Measurements from ENCODE around the gene RASA1.

The RASA1 gene

DNA sequence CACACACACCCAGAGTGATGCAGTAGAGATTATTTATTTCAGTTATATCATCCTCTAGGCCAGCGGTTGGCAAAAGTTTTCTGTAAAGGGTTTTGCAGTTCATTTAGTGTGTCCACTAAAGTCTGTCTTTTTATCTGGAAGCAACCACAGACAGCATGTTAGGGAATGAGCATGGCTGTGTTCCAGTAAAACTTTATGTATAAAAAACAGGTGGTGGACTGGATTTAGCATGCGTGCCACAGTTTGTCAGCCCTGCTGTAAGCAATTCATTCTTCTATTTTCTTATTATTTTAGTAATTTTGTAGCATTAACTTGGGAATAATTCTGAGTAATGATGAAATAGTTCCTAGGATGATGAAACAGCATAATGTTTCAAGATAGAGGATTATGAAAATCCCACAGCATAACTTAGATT is 93.4 kb downstream of the RASA1 start:
- DNase-seq (ENCODE audit: low read depth): no peak

DNA sequence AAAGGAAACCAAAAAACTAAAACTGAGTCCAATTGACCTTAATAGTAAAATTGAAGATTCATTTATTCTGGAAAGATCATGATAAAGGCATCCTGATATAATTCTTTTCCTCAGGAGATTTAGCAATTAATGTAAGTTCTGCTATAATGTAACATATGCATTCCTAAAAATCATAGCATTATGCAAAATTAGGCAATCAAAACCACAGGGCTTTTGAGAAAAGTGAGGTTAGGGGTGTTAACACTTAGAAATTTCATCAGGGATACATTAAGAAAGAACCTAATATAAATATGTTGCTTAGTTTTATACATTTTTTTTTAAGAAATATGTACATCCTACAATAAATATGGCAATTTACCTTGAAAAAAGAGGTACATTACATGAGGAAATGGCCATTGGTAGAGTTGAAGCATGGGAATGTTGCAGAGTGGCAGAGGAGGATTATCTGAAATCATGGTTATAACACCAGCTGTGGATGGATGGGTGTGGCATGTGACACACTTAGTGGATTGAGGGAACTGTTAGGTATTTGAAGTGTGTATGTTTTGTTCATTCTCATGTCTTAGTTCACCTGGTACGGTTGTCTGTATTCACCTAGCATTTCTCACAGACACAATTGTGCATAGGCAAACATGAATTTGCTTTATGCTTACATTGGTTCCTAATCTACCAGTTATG is 94.0 kb downstream of the RASA1 start:
- no peak for DNase-seq (ENCODE audit: low read depth)

DNA sequence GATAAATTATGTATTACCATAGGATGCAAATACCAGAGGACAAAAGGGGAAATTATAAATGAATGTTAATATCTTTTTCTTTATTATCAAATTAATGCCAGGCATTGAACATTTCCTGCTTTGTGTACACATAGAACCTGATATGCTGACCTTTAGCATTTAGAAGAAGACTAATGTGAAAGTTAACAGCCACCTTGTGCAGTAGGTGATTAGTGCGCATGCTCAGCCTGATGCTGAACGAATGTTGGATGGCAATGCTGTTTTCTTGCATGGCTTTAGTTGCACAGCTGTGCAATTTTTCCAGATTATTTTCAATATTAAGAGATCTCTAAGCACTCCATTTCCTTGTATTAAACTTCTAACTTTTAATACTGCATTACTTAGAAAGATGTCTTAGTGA is 99.6 kb downstream of the RASA1 start:
- DNase-seq (ENCODE audit: low read depth): no peak

DNA sequence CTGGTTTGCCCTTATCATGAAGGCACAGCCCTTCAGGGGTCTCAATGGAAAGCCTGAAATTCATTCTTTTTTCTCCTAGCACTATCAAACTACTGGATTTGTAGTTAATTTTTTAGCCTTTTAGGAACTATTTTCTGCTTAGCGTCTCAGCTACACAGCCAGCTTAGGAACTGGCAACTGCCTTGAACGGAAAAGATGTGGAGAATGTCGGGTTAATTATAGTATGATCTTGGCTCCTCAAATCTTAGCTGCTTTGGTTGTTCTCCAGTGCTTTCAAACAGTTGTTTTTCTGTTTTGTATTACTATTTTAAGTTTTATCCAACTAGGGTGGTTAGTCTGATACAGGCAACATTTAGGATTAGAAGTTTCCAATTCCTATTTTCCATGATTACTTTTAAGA is 100.9 kb downstream of the RASA1 start:
- no peak for DNase-seq (ENCODE audit: low read depth)

DNA sequence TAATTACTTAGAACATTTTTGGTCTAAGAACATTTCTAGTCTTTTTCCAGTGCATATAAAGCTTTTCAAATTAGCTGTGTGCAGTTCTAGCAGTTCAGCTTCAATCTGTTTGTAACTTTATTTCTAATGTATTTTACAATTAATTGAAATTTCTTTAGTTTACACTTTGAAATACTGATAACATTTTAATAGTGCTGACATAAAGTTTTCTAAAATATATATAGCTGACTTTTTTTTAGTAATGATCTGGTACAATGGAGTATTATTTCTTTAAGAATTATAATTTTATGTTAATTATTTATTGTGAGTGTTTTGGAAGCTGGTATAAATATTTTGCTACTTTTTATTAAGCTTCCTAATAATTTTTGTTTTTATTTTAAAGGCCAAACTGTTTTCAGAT is 101.7 kb downstream of the RASA1 start:
- DNase-seq (ENCODE audit: low read depth): no peak

DNA sequence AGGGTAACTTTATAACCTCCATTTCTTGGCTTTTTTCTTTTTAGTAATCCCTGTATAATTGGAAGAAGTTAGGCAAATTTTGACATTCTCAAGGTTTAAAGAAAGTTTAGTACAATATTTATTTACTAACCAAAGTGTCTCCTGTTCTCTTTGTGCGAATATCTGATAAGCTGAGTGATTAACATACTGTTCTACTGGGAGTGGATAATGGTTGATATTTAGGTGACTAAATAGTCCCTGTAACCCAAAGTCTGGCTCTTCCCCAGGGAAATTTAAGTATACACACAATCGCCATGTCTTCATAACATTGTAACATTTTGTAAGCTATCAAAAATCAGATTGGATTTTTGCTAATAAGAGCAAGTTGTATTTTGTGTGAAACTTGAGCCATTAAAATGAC is 105.0 kb downstream of the RASA1 start:
- DNase-seq (ENCODE audit: low read depth): no peak

DNA sequence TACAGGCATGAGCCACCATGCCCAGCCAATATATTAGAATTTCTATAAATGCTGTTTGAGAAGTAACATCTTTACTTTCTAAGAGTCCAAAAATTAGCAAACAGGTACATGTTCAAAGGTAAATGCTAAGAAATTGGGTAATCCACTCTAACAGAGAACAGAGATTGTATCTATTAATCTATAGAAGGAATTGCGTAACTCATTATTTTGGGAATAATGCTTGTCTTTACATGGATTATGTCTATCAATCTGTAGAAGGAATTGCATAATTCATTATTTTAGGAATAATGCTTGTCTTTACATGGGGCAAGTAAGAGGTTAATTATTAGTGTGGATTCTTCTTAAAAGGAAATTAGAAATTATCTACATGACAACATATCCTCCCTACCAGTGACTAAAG is 114.5 kb downstream of the RASA1 start:
- no peak for DNase-seq (ENCODE audit: low read depth)

GRCh38 chr5:87383216-87383615 is 115.5 kb downstream of the RASA1 start:
- no peak for DNase-seq (ENCODE audit: low read depth)

DNA sequence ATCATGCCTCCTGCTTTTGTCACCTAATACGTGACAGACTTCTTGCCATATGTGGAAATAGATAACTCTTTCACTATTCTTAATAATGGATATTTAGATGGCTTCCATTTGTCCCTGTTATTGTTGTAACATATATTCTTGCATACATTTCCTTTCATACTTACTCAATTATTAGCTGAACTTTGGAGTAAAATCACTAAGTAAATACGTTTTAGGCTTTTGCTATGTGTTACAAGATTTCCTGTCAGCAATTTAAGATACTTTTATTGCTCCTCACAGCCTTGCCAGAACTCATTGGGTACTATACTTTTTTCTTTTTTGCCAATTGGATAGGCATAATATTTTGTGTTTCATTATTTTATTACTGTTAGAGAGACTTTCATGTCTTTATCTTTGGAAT is 118.1 kb downstream of the RASA1 start:
- no peak for DNase-seq (ENCODE audit: low read depth)

DNA sequence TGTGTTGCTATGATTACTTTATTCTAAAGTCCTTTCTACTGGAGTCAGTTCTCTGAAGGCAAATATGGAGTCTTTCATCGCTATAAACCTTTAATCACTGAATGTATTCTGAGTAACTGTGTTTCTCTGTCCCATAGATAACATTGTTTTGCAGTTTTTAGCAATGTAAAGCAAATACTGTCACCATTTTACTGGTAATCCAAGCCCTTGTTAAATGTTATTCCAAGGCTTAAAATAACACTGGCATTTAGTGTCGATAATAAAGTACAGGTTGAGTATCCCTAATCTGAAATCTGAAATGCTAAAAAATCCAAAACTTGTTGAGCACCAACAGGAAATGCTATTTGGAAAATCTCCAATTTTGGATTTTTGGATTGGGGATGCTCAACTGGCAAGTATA is 120.4 kb downstream of the RASA1 start:
- no peak for DNase-seq (ENCODE audit: low read depth)

GRCh38 chr5:87389296-87390034 is 121.8 kb downstream of the RASA1 start:
- DNase-seq (ENCODE audit: low read depth): no peak

- DNase-seq (ENCODE audit: low read depth): no peak
Observed at GRCh38 chr5:87390075-87390474, 122.4 kb downstream of the RASA1 start.

DNA sequence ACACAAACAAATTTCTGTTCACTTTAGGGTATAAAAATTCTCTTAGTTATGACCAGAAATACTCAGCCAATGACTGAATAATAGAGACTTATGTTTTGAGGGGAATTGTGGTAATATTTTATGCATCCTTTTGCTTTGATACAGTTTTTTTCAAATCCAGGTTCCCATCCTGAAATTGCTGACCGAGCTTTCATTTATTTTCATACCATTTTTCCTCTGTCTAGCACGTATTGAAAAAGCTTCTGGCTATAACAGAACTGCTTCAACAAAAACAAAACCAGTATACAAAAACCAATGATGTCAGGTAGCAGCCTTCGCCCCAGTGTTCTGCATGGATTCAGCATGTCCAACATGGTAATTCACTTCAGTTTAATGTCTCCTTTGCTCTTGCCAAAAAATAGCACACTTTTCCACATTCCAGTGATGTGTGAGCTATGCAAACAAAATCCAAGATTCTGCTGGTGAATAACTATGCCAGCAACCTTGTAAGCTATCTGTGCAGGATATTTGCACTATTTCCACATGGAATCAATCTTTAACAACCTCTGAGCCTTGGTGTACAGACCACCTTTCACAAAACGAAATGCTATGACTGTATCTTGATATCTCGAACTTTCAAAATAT is 123.0 kb downstream of the RASA1 start:
- DNase-seq (ENCODE audit: low read depth): no peak

DNA sequence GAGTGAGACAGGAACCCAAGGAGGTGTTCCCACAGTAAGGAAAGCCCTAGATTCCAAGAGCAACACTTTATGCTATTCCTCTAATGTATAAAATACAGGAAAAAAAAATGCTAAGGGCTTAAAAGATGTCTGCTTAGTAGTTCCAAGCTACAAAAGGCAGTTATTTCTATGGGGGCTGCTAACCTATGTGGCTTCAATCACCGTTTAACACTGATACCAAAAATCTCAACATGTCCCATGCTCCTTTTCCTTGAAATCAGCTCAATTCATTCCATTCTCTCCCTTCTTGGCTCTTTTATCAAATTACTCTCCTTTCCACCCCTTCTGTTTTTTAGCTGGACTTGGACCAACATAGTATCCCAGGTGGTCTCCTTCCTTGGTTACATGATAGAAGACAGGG is 124.5 kb downstream of the RASA1 start:
- no peak for DNase-seq (ENCODE audit: low read depth)

DNA sequence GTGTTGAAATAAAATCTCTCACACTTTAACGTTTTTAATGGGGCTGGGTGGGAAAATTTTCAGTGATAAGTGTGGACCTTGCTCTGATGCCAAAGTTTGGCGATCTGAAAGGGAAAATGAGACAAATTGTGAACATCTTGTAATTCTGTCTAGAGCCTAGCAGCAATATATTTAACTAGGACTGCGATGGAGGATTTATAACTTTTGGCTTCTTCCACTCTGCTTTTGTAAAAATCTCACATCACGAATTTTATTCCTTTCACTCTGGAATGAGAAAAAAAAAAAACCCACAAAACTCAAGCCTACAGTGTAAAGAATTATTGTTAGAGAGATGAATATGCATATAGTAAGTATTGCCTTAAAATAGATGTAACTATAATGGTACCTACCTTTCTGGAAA is 125.1 kb downstream of the RASA1 start:
- DNase-seq (ENCODE audit: low read depth): no peak

DNA sequence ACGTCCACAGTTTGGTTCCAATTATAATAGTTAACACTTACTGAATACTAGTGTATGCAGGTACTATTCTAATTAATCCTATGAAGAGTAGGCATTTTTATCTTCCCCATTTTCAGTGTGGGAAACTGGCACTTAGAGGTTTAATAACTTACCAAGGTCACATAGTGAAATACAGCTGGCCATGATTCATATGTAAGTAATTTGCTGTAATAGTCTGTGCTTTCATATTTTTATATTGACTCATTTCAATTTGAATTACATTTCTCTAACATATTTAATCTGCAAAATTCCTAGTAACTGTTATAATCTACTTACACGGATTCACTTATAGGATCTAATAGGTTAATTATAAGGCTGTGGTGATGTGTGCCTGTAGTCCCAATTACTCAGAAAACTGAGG is 125.6 kb downstream of the RASA1 start:
- DNase-seq (ENCODE audit: low read depth): no peak

DNA sequence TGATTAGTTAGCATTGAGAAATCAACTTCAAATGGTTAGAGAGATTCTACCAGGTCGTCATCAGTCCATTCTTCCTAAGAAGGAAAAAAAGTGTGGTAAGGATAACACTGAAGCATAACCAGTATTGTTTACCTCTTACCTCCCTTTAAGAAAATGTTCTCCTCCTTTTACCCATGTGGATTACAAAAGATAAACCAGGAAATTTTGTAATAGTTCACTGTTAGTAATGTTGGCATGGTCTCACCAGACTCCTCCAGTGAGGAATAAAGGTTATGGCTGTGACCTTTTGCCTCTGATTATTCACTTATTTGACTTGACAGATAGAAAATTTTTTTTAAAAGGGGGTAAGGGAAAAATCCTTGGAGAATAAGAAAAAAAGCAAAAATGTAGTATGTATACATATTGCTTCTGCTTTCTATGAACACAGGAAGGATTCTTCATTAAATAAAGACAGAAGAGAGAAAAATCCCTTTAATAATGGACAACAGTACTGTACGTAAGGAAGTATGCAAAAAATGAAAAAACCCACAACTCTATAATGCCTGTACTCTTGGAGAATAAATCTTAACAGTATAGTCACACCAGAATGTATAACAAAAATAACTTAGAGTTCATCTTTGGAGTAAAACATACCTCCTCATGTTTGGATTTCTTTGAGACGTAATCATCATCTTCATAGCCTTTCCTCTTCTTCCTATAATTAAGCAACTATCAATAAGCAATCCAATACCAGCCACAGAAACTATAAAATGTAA is 126.9 kb downstream of the RASA1 start:
- DNase-seq (ENCODE audit: low read depth): no peak

GRCh38 chr5:87398981-87399614 is 131.4 kb downstream of the RASA1 start:
- DNase-seq (ENCODE audit: low read depth): no peak

DNA sequence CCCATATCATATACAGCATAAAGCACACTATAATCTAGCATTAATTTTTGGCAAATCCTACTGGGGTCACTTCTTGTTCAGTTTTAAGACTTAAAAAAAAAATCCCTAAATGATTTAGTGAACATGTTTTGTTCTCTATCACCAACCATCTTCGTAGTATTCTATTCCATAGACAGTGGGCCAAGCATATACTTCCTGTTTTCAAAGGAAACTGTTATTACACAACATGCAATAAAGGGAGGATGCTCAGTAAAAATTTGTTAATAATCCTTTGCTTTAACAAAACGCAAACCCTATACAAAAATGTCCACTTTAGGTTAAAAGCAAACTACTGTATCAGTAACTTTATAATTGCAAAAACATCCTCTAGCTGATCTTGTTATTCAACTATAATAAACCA is 132.0 kb downstream of the RASA1 start:
- DNase-seq (ENCODE audit: low read depth): no peak

DNA sequence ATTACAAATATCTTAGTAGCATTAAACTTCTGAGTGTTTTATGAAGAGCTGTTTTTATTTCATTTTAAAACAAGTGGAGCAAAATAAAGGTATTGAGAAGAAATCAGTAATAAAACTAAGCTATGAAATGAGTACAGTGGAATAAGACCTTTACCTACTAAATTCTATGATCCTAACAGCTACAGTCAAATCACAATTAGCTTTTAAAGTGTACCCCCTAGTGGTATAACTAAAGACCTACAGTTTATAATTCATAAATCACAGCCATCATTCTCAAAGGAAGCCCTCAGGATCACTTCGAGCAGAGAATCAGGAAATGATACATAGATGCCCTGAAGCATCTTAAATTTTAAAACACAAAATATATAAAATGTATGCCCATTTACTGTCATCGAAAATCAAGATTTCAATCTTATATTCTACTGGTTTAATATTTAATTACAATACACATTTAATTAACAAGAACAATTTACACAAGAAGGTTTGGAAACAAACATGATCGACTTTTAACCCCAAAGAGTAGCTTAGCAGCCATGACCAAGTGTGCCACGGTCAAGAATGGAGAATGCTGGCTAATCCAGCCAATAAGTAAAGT is 132.7 kb downstream of the RASA1 start:
- no peak for DNase-seq (ENCODE audit: low read depth)

DNA sequence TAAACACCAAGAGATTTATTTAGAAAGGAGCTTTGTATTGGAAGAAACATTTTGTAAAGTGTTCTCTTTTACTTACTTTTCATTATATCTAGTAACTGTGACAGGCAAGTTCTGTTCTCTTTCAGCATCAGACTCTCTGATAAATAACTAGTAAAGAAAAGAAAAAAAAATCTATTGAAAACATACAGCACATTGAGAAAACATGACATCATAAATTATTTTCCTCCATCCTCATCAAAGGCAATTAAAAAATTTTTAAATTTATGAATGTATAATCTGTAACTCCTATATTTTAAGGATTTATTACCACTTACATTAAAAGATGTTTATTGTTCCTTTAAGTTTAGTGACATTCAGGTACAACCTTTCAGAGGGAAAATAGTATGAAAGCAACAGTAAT is 133.9 kb downstream of the RASA1 start:
- DNase-seq (ENCODE audit: low read depth): no peak

- no peak for DNase-seq (ENCODE audit: low read depth)
Observed at GRCh38 chr5:87403409-87403808, 135.7 kb downstream of the RASA1 start.
